Adipocyte (in vitro differentiated cells): Measurements from ENCODE around the gene GRPEL1.

Experiments used
- DNase-seq: peaks from one replicate; pipeline ENCODE4 v3.0.0-alpha.2; 2015; ENCODE audit warnings: low read depth
- H3K27me3 ChIP-seq: replicated peaks from 2 replicates; pipeline ENCODE4 v1.7.0; 2013; ENCODE audit warnings: mild to moderate bottlenecking, low read length, moderate library complexity; ENCODE audit not compliant: control insufficient read depth, insufficient read depth
- H3K36me3 ChIP-seq: 2 replicates; pipeline ENCODE4 v1.7.0; 2013; ENCODE audit warnings: low read length, mild to moderate bottlenecking, moderate library complexity; ENCODE audit not compliant: control insufficient read depth, insufficient read depth, severe bottlenecking
- H3K4me1 ChIP-seq: 2 replicates; pipeline ENCODE4 v1.7.0; 2013; ENCODE audit warnings: mild to moderate bottlenecking, low read length, moderate library complexity; ENCODE audit not compliant: control insufficient read depth, insufficient read depth
- H3K4me3 ChIP-seq: 2 replicates; pipeline ENCODE4 v1.7.0; 2013; ENCODE audit warnings: mild to moderate bottlenecking, low read length, moderate library complexity
- H3K9ac ChIP-seq: 2 replicates; pipeline ENCODE4 v1.7.0; 2013; ENCODE audit warnings: mild to moderate bottlenecking, low read length, moderate library complexity
- H3K9me3 ChIP-seq: 2 replicates; pipeline ENCODE4 v1.7.0; 2013; ENCODE audit warnings: mild to moderate bottlenecking, low read length, moderate library complexity; ENCODE audit not compliant: control insufficient read depth

Gene GRPEL1

GRCh38 chr4:7027284-7027683 is 40.6 kb downstream of the GRPEL1 start:
- no peaks in the 10 kb centered on the region for H3K9me3 ChIP-seq
- no peak overlapping the region for H3K9ac ChIP-seq
- DNase-seq, result no peak
- H3K36me3 ChIP-seq, result peaks cover 53% of the 10 kb centered on the region
- no peak overlapping the region for H3K4me3 ChIP-seq
- no peaks in the 10 kb centered on the region for H3K27me3 ChIP-seq
- H3K4me1 ChIP-seq, result peaks cover 3% of the 10 kb centered on the region

- Histone ChIP-seq H3K4me3 (no peak overlapping the region), H3K9me3 (no peaks in the 10 kb centered on the region), H3K36me3 (peaks cover 44% of the 10 kb centered on the region), H3K4me1 (peaks cover 10% of the 10 kb centered on the region), H3K27me3 (no peaks in the 10 kb centered on the region), H3K9ac (no peak overlapping the region)
- no peak for DNase-seq
Observed at GRCh38 chr4:7026107-7026506, 41.8 kb downstream of the GRPEL1 start.

DNA sequence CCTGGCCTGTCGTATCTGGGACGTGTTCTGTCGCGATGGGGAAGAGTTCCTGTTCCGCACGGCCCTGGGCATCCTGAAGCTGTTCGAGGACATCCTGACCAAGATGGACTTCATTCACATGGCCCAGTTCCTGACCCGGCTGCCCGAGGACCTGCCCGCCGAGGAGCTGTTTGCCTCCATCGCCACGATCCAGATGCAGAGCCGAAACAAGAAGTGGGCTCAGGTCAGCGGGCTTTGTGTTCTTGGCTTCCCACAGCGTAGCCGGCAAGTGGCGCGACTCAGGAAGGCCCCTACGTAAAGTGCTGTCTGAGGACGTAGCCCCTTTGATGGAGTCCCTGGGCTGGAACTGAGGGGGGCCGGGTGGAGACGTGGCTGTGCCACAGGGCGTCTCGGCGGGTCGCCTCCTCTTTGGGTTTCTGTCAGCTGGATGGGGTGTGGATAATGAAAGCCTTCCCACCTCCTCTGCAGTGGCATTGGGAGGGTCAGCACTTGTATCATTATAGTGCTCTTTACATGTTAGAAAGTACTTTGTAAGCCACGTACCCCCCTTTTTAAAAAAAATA is 42.7 kb downstream of the GRPEL1 start:
- Histone ChIP-seq H3K9me3 (no peaks in the 10 kb centered on the region), H3K9ac (no peak overlapping the region), H3K4me3 (no peak overlapping the region), H3K36me3 (peaks cover 38% of the 10 kb centered on the region), H3K4me1 (peaks cover 10% of the 10 kb centered on the region), H3K27me3 (no peaks in the 10 kb centered on the region)
- DNase-seq, result no peak

DNA sequence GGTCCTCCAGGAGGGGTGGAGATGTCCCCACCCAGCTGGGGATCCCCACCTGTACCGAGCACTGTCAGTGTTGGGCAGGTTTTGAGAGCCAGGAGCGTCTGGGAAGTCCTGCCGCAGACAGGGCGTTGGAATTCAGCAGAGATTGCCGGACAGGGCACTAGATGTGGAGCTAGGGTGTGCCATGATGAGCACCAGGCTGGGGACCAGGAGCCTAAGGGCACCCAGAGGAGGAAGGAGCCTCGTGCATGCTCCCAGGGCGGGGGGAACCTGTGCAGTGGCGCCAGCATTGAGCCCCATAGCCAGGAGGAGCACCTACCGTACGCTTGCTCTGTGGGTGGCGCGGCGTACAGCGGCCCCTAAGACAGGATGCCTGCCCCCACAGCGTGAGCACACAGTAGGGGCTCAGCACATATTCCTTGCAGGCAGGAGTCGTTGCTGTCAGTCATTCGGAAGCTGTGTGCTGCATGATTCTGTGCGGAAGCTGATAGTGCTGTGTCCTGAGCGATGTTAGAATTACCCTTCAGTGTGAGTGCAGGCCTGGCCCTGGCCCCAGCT is 43.5 kb downstream of the GRPEL1 start:
- H3K36me3 ChIP-seq, result peaks cover 35% of the 10 kb centered on the region
- no peak overlapping the region for H3K9ac ChIP-seq
- no peak overlapping the region for H3K4me3 ChIP-seq
- peaks cover 10% of the 10 kb centered on the region for H3K4me1 ChIP-seq
- H3K27me3 ChIP-seq, result no peaks in the 10 kb centered on the region
- DNase-seq, result no peak
- no peaks in the 10 kb centered on the region for H3K9me3 ChIP-seq

- H3K9me3 ChIP-seq, result no peaks in the 10 kb centered on the region
- H3K9ac ChIP-seq, result no peak overlapping the region
- H3K27me3 ChIP-seq, result no peaks in the 10 kb centered on the region
- no peak for DNase-seq
- peaks cover 10% of the 10 kb centered on the region for H3K4me1 ChIP-seq
- H3K4me3 ChIP-seq, result no peak overlapping the region
- H3K36me3 ChIP-seq, result peaks cover 35% of the 10 kb centered on the region
Observed at GRCh38 chr4:7023901-7024300, 44.0 kb downstream of the GRPEL1 start.

DNA sequence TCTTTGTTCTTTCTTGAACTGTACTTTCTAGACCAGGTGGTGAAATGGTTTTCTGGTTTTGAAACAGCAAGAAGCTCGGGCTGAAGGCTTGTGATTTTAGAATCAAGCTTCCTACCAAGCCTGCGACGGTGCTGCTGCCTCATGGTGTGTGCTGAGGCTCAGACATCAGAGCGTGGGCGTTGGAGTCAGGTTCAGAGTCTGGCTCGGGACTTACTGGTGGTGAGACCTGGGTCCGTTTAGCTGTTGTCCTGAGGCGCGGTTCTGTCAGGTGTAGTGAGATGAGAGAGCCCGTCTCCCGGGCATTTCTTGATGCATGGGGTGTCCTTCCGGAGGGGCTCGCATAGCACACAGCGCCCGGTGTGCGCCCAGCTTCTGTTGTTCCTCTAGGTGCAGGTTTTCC is 44.4 kb downstream of the GRPEL1 start:
- DNase-seq, result no peak
- Histone ChIP-seq H3K4me3 (no peak overlapping the region), H3K4me1 (peaks cover 10% of the 10 kb centered on the region), H3K9ac (no peak overlapping the region), H3K27me3 (no peaks in the 10 kb centered on the region), H3K36me3 (peaks cover 35% of the 10 kb centered on the region), H3K9me3 (no peaks in the 10 kb centered on the region)

DNA sequence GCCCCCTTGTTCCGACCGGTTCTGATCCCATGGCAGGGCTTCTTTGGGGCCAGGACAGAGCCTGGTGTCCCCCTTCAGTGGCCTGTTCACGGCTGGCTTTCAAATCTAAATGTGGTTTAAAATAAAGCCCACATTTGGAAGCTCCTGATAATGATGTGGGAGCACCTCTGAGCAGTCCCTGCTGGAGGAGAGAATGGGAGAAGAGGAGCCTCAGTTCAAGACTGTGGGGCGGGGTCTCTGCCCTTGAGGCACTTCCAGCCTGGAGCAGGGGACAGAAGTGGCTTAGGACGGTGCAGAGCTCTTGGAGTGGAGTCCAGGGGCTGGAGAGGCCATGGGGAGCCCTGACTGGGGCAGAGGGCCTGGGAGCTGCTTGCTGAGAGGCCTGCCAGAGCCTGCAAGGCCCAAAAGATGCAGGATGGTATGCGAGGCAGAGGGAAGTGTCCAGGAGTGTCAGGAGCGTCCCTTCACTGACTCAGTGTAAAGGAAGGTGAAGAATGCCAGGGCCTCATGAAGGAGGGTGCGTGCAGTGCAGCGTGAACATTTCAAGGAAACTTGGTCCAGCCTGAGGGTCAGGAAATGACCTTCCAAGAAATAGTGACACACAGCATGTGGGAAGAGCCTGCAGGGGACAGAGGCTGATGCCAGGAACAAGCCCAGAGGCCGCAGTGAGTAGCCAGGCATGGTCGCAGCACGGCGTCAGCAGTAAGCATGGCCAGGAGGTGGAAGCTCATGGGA is 45.8 kb downstream of the GRPEL1 start:
- Histone ChIP-seq H3K27me3 (no peaks in the 10 kb centered on the region), H3K9me3 (no peaks in the 10 kb centered on the region), H3K9ac (peak overlapping the region; percentile 60), H3K36me3 (peaks cover 28% of the 10 kb centered on the region), H3K4me3 (no peak overlapping the region), H3K4me1 (peaks cover 10% of the 10 kb centered on the region)
- DNase-seq, result peak; percentile 86

- H3K4me3 ChIP-seq, result no peak overlapping the region
- H3K9me3 ChIP-seq, result no peaks in the 10 kb centered on the region
- no peaks in the 10 kb centered on the region for H3K27me3 ChIP-seq
- DNase-seq, result no peak
- H3K4me1 ChIP-seq, result peaks cover 10% of the 10 kb centered on the region
- peaks cover 25% of the 10 kb centered on the region for H3K36me3 ChIP-seq
- H3K9ac ChIP-seq, result no peak overlapping the region
Observed at GRCh38 chr4:7021355-7021754, 46.5 kb downstream of the GRPEL1 start.

GRCh38 chr4:7020856-7021255 is 47.0 kb downstream of the GRPEL1 start:
- Histone ChIP-seq H3K4me1 (peaks cover 10% of the 10 kb centered on the region), H3K9me3 (no peaks in the 10 kb centered on the region), H3K36me3 (peaks cover 26% of the 10 kb centered on the region), H3K9ac (no peak overlapping the region), H3K4me3 (no peak overlapping the region), H3K27me3 (no peaks in the 10 kb centered on the region)
- DNase-seq, result no peak

- peaks cover 10% of the 10 kb centered on the region for H3K4me1 ChIP-seq
- H3K9me3 ChIP-seq, result no peaks in the 10 kb centered on the region
- DNase-seq, result no peak
- H3K9ac ChIP-seq, result no peak overlapping the region
- no peak overlapping the region for H3K4me3 ChIP-seq
- H3K27me3 ChIP-seq, result no peaks in the 10 kb centered on the region
- H3K36me3 ChIP-seq, result peaks cover 30% of the 10 kb centered on the region
Observed at GRCh38 chr4:7020290-7020689, 47.6 kb downstream of the GRPEL1 start.

DNA sequence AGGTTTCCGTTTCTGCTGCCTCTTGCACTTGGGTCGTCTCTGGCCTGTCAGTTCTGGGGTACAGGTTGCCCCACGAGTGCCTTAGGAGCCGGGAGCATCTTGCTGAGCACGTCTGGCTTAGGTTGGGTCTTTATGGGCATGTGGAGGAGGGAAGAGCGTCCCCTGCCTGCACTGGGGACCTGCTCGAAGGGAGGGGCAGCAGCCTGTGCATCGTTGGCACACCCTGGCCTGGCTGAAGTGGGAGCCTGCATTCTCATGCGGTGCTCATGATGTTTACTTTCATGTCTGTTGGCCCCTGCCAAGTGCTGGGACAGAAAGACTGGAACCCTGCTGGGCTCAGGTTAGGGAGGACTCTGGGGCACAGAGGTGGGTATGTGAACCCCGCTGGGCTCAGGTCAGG is 48.5 kb downstream of the GRPEL1 start:
- no peak for DNase-seq
- Histone ChIP-seq H3K9ac (no peak overlapping the region), H3K27me3 (no peaks in the 10 kb centered on the region), H3K4me3 (no peak overlapping the region), H3K9me3 (no peaks in the 10 kb centered on the region), H3K36me3 (peaks cover 36% of the 10 kb centered on the region), H3K4me1 (peaks cover 10% of the 10 kb centered on the region)
